NCI-H1417 (cell line): ENCODE measurements around the gene STON1.
"Not testable (repeated sequence)": the region's sequence is repeated elsewhere in the genome, so short reads cannot be mapped to it uniquely, and the experiment has no call there.

Source experiments
- DNase-seq, 3 experiments: peaks; one replicate each; lab custom pipeline; 2025; lab: John Stamatoyannopoulos, UW

STON1 gene

GRCh38 chr2:48527226-48527885, 2.6 kb upstream of the STON1 start:
- no peak for DNase-seq

DNA sequence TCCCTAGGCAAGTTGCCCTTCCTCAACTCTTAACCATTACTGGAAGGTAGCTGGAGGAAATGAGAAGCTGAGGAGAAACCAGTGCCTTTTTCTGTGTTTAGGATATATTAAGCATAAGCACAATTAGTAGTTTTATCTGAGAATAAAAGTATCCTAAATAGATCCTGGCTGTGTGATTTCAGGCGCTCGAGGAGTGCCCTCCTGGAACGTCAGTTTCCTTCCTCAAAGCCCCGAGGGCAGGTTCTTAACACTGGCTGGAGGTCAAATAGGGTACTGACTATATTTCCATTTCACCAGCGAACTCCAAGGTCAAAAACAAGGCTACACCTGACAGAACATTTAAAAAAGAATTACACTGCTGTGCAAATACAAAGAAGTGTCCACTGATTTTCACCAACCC, 1.5 kb upstream of the STON1 start:
- DNase-seq = no peak

DNA sequence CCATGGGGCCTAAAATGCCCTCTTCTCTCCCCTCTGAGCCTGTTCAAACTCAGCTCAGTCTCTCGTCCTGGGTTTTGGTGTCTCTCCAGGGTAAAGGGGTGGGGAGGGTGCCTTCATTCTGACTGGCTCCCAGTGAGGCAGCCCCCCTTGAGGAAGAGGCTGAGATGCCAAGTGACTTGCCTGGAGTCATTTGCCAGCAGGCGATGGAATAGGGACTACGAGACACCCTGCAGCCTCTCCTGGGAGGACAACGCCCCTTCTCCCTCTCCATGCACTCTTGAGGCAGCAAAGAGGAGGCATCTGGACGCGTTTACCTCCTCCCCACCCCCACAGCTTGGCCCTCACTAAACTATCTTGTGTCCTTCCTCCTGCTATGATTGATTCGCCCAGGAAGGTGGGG, 760 bp upstream of the STON1 start:
- DNase-seq = peak; percentile 57 to 81 (median 71)

DNA sequence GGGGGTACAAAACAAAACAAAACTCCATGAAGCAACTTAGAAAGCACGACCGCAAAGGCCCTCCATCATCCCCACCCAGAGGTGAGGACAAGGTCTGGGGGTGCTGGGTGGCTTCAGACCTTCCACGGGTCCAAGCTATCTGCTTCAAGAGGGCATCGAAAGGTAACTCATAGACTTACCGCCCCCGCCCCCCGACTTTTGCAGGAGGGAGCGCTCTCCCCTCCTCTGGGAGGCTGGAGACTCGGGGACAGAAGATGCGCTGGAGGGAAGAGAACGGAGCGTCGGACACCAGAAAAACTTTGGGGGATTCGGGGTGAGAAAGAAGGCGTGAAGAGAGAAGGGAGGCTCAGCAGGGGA, 300 bp upstream of the STON1 start:
- peak in 2 of 3 experiments; percentile 51 to 65 for DNase-seq

DNA sequence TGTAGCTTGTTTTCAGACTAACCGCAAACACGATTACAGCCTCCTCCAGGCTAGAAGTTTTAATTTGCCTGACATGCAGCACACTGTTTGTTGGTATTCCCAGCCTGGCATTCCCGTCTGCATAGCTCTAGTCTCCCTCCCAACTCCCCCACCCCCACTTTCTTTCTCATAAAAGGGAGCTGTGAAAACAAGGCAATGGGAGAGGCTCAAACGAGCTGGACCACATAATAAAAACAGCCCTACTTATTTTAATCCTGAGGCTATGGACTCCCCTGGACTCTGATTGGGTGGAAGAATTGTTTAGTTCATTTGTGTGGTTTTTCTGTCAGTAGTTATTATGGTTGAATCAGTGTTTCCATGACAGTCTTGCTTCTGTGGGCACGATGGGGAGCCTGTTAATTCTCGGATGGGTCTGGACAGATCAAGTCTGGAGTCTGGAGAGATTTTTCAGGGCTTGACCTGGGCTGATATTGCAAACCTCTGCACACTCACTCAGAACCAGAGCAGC, 1.2 kb downstream of the STON1 start:
- peak in 2 of 3 experiments; percentile 19 to 58 for DNase-seq

- DNase-seq = no peak
Observed at GRCh38 chr2:48532174-48532573, 2.2 kb downstream of the STON1 start.

DNA sequence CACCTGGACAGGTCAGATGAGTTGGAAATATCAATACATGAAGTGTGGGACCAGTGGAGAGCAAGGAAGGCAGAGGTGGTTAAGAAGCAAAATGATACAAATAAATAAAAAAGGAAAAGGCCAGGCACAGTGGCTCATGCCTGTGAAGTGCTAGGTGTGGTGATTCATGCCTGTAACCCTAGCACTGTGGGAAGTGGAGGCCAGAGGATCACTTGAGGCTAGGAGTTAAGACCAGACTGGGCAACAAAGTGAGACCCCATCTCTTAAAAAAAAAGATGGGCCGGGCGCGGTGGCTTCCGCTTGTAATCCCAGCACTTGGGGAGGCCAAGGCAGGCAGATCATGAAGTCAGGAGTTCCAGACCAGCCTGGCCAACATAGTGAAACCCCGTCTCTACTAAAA, 2.9 kb downstream of the STON1 start:
- DNase-seq = no peak

- no peak for DNase-seq
Observed at GRCh38 chr2:48534781-48535180, 4.8 kb downstream of the STON1 start.

DNA sequence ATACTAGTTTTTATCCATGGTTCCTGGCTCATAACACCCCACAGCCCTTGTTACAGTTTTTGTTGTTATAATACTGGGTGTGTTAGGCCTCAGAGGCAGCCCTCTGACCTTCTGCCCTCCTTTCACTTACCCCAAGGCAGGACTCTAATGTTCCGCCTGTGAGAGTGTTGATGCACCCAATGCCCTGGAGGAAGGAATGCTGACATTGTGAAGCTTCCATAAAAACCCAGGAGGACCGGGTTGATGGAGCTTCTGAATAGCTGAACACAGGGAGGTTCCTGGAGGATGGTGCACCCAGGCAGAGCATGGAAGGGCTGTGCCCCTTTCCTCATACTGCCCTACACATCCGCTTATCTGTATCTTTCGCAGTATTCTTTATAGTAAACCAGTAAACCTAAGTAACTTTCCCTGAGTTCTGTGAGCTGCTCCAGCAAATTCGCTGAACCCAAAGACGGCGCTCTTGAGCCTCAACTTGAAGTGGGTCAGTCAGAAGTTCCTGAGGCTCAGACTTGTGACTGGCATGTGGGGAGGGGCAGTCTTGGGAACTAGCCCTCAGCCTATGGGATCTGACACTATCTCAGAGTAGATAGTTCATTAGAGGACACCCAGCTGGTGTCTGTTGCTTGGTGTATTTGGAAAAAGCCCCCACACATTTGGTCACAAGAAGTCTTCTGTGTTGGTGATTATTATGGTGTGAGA, 10.4 kb downstream of the STON1 start:
- no peak for DNase-seq

- no peak for DNase-seq
Observed at GRCh38 chr2:48541666-48542389, 11.9 kb downstream of the STON1 start.

- DNase-seq = no peak
Observed at GRCh38 chr2:48543895-48544294, 13.9 kb downstream of the STON1 start.

GRCh38 chr2:48545244-48545643, 15.3 kb downstream of the STON1 start:
- DNase-seq = no peak

- DNase-seq = no peak
Observed at GRCh38 chr2:48548840-48549239, 18.9 kb downstream of the STON1 start.

GRCh38 chr2:48549972-48550371, 20.0 kb downstream of the STON1 start:
- no peak for DNase-seq

DNA sequence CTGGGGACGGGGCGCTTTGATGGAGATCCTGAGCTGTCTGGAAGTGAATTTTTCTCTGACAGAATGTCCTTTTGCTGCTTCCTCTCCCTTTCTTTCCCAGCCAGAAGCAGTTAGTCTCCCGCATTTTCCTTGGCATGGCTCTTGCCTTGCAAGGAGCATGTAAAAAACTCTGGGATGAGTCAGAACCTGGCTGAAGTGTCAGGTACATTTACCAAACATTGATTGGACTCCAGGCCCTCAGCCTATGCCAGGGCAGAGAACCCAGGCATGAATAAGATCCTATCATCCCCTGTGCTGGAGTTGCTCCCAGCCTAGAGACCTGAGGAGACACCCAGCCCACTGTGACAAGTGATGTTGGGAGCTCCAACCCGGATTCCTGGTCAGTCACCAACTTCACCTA, 21.6 kb downstream of the STON1 start:
- DNase-seq = no peak

GRCh38 chr2:48555071-48555470, 25.1 kb downstream of the STON1 start:
- not testable (repeated sequence) for DNase-seq

DNA sequence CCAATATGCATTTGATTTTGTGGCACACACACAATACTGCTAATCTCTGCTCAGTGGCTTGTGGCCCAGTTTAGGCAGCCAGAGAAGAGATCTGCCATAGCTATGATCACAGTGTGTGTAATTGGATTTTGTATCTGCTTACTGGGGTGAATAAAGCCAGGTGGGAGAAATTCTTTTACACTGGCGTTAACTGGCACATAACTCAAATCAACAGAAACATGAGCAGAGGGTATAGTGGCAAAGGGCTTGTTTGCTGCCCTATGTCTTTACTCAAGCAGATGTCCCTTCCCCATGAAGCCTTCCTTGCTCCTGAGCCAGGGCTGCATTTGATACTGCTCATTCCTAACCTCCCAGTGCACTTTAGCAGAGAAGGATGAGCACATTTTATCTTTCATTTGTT, 28.5 kb downstream of the STON1 start:
- no peak for DNase-seq

DNA sequence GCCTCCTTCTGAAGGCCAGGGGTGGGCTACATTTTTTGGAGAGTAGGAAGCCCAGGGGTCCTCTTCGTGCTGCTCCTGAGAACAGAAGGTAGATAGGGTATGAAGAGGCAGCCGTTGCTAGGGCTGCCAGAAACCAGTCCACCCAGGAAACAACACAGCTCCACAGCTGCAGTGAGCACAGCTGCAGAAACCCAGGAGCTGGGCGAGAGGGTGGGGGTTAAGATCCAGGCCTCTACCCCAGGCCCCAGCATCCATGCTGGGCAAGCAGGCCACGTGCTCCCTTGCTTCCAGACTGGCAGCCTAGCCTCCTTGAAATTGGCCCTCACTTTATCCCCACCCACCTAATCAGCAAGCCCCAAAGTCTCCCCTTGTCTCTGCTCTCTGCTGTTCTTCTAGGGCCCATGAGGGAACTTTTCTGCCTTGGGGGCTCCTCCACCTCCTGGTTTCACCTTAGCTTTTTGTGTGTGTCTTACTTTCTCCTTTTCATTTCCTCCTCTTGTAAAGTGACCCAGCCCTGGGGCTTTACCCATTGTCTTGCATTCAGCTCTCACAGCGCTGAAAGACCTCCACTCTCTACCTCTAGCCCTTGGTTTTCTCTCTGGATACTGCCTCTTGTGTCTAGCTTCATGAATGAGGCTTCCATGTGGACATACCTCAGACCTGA, 30.7 kb downstream of the STON1 start:
- peak in 2 of 3 experiments; percentile 18 to 34 for DNase-seq

GRCh38 chr2:48562281-48562680, 32.3 kb downstream of the STON1 start:
- no peak for DNase-seq

- DNase-seq = peak in 1 of 3 experiments; percentile 12
Observed at GRCh38 chr2:48566592-48567310, 36.8 kb downstream of the STON1 start.

DNA sequence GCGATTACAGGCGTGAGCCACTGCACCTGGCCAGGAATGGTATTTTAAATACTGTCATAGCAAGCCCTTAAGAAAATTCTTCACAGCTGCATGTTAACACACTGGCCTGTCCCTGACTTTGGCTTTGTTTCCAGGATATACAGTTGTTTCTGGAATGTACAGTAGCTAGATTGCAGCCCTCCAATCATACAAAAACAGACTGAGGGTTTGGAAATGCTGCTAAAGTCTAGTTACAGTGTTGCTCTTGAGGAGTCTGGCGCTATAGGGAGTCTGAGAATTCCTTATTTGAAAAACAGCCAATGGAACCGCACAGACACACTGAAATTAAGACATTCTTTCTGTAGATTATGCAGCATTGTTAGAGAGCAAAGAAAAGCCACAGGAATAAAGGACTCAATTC, 37.7 kb downstream of the STON1 start:
- DNase-seq = no peak

- no peak for DNase-seq
Observed at GRCh38 chr2:48568547-48568946, 38.6 kb downstream of the STON1 start.
